ENCODE data around the gene CFB. TPM values are rescaled to one million over a fixed set of nuclear protein-coding genes. Genes with fewer than 3 reads are reported as not detected.
A peak's percentile ranks its signal among the peaks of the same experiment; 100 is the strongest.

The CFB gene
- total and polyA plus RNA-seq, 9 of the 15 experiments (the other 6 are each of a cell fraction or from before 2014, with no cell fraction given) = 0.08 to 0.91 (median 0.22) TPM; not detected in 4

DNA sequence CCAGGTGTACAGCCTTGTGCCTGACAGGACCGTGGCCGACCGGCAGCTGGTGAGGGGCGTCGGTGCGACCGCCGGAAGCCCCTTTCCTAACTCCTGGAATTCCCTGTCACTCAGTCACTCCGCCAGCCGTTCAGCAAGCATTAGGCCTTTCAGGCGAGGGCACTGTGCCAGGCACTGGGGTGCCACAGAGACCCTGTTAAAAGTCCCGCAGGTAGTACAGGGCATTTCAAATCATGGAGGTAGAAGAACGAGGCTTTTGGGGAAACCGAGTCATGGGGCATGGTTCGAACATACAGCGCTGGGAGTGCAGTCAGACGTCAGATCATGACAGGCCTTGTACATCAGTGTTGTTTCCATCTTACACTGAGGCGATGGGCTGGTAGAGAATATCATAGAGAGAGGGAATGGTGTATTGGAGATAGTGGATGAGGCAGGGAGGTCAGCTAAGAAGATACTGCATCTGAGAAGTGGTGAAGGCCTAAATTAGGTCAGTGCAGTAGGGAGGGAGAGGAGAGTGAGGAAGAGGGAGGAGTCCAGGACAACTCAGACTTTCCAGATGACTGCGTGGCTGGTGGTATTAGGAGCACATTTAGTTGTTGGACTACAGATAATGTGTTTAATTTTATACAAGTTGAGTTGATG, 26.9 kb downstream of the CFB start:
- ChIA-PET CTCF (ENCODE audit: low intra/inter-chr PET ratio) (no interaction called here), POLR2A (interaction anchor here (1.0 to 5.8 kb wide), 9 partner anchors 9 to 312 kb away, joined by 3 to 74 read pairs (median 7); partner anchors contain the start of genes C6orf47, CFB, NELFE and SKIC2)
- peak overlapping the region; percentile 93 for H2AFZ ChIP-seq (ENCODE audit: low read depth, low read length)
- no peaks in the 10 kb centered on the region for H3K9me1 ChIP-seq (ENCODE audit: control insufficient read depth, insufficient read depth, low read length)
- in situ Hi-C loops (cut with MboI) = loop anchor here (5.0 kb wide), 1 partner anchor 44 kb away; no protein-coding TSS in a partner anchor
- H4K20me1 ChIP-seq (replicated peaks; ENCODE audit: control insufficient read depth, insufficient read depth, low read length) = no peaks in the 10 kb centered on the region
- peaks cover 42% of the 10 kb centered on the region for H3K36me3 ChIP-seq (ENCODE audit: control insufficient read depth, insufficient read depth, low read length)
- FAIRE-seq (peak; percentile 84), ATAC-seq (peak; percentile 60), DNase-seq (ENCODE audit: extremely low read depth in 1 of 4, low spot score in 3 of 4) (peak; percentile 54 to 80 (median 64))
- BruUV-seq (replicated peaks) = TSS peak; percentile 71
- no peaks in the 10 kb centered on the region for H3K27me3 ChIP-seq (ENCODE audit: control insufficient read depth in 2 of 2, insufficient read depth in 2 of 2, low read length in 2 of 2)
- H3K4me3 ChIP-seq = peak overlapping the region; percentile 56
- peak overlapping the region; percentile 90 to 96 for H3K9ac ChIP-seq (ENCODE audit: insufficient read depth in 1 of 2, low read depth in 2 of 2, low read length in 2 of 2)
- H3K4me2 ChIP-seq (ENCODE audit: insufficient read depth, low read length) = peak overlapping the region; percentile 99
- intact Hi-C loops (cut with micrococcal nuclease) = loop anchor here (1.0 to 10.0 kb wide), 2 partner anchors 14 to 238 kb away; partner anchors contain the start of genes CLIC1 and SKIC2
- WGBS (ENCODE audit: insufficient coverage, low coverage, missing lambda C conversion rate) = 5% methylated on average over 19 of the region's 19 CpGs
- H3K27ac ChIP-seq (ENCODE audit: extremely low read depth, low read depth, low read length) = peak overlapping the region; percentile 84
- H3K79me2 ChIP-seq (ENCODE audit: control insufficient read depth, insufficient read depth, low read length) = peaks cover 54% of the 10 kb centered on the region
- H3K9me3 ChIP-seq (replicated peaks; ENCODE audit: control insufficient read depth, insufficient read depth, low read depth, low read length) = no peaks in the 10 kb centered on the region
- H3K4me1 ChIP-seq (replicated peaks in 1 of 2; ENCODE audit: control insufficient read depth in 2 of 2, insufficient read depth in 2 of 2, low read length in 2 of 2) = peaks cover 57 to 67% of the 10 kb centered on the region in 2 experiments; a peak in 4 of 5 replicates
- TF ChIP-seq CBFA2T3 (IDR thresholded peaks at IDR 0.05) = peak; percentile 12; the same call in 1 of the 2 replicates
- no peak for TF ChIP-seq XRCC5 (IDR thresholded peaks at IDR 0.05; ENCODE audit: low read depth, low read length)
- TF ChIP-seq PHF20 (IDR thresholded peaks at IDR 0.05; ENCODE audit: partially characterized antibody) = no peak
- no peak for TF ChIP-seq NCOA4 (IDR thresholded peaks at IDR 0.05; ENCODE audit: partially characterized antibody)
- TF ChIP-seq, protein P1, sequence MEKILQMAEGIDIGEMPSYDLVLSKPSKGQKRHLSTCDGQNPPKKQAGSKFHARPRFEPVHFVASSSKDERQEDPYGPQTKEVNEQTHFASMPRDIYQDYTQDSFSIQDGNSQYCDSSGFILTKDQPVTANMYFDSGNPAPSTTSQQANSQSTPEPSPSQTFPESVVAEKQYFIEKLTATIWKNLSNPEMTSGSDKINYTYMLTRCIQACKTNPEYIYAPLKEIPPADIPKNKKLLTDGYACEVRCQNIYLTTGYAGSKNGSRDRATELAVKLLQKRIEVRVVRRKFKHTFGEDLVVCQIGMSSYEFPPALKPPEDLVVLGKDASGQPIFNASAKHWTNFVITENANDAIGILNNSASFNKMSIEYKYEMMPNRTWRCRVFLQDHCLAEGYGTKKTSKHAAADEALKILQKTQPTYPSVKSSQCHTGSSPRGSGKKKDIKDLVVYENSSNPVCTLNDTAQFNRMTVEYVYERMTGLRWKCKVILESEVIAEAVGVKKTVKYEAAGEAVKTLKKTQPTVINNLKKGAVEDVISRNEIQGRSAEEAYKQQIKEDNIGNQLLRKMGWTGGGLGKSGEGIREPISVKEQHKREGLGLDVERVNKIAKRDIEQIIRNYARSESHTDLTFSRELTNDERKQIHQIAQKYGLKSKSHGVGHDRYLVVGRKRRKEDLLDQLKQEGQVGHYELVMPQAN (IDR thresholded peaks at IDR 0.05; ENCODE audit: borderline replicate concordance) = 0 out of 2 replicates have a peak, but pooled peaks have one; percentile 40
- TF ChIP-seq HNRNPLL (IDR thresholded peaks at IDR 0.05; ENCODE audit: low read depth, low read length, poor library complexity, severe bottlenecking) = no peak
- TF ChIP-seq, protein P2, sequence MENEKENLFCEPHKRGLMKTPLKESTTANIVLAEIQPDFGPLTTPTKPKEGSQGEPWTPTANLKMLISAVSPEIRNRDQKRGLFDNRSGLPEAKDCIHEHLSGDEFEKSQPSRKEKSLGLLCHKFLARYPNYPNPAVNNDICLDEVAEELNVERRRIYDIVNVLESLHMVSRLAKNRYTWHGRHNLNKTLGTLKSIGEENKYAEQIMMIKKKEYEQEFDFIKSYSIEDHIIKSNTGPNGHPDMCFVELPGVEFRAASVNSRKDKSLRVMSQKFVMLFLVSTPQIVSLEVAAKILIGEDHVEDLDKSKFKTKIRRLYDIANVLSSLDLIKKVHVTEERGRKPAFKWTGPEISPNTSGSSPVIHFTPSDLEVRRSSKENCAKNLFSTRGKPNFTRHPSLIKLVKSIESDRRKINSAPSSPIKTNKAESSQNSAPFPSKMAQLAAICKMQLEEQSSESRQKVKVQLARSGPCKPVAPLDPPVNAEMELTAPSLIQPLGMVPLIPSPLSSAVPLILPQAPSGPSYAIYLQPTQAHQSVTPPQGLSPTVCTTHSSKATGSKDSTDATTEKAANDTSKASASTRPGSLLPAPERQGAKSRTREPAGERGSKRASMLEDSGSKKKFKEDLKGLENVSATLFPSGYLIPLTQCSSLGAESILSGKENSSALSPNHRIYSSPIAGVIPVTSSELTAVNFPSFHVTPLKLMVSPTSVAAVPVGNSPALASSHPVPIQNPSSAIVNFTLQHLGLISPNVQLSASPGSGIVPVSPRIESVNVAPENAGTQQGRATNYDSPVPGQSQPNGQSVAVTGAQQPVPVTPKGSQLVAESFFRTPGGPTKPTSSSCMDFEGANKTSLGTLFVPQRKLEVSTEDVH (IDR thresholded peaks at IDR 0.05; ENCODE audit: low read depth, partially characterized antibody) = no peak
- no peak for TF ChIP-seq NCOA6 (IDR thresholded peaks at IDR 0.05)
- TF ChIP-seq CBX3 (IDR thresholded peaks at IDR 0.05; ENCODE audit: borderline replicate concordance in 1 of 2, low read length in 2 of 2) = no peak; a peak in 2 of 3 replicates
- TF ChIP-seq, protein P3, sequence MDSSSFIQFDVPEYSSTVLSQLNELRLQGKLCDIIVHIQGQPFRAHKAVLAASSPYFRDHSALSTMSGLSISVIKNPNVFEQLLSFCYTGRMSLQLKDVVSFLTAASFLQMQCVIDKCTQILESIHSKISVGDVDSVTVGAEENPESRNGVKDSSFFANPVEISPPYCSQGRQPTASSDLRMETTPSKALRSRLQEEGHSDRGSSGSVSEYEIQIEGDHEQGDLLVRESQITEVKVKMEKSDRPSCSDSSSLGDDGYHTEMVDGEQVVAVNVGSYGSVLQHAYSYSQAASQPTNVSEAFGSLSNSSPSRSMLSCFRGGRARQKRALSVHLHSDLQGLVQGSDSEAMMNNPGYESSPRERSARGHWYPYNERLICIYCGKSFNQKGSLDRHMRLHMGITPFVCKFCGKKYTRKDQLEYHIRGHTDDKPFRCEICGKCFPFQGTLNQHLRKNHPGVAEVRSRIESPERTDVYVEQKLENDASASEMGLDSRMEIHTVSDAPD (CRISPR knock-in tag; IDR thresholded peaks at IDR 0.05) = no peak; the same call in 1 of the 2 replicates
- no peak for TF ChIP-seq BACH1 (tag; IDR thresholded peaks at IDR 0.05)
- no peak for TF ChIP-seq CBX8 (IDR thresholded peaks at IDR 0.05; ENCODE audit: borderline replicate concordance, extremely low read depth, low read depth, low read length, poor library complexity, severe bottlenecking)
- no peak; the same call in 1 of the 2 replicates for TF ChIP-seq PURB (CRISPR knock-in tag; IDR thresholded peaks at IDR 0.05; ENCODE audit: low read depth)
- no peak for TF ChIP-seq ATF1 (CRISPR knock-in tag; IDR thresholded peaks at IDR 0.05)
- no peak for TF ChIP-seq ATF1 (tag; IDR thresholded peaks at IDR 0.05)
- no peak for TF ChIP-seq MED1 (CRISPR knock-in tag; IDR thresholded peaks at IDR 0.05; ENCODE audit: borderline replicate concordance)
